GM15510 (cell line): ENCODE data around the gene SYT9.

Experiments
- POLR2A ChIP-seq: IDR thresholded peaks from 3 replicates; pipeline ENCODE4 v1.6.1; 2011; ENCODE audit warnings: borderline replicate concordance; ENCODE audit not compliant: insufficient read length; ENCODE audit errors: extremely low read depth

The SYT9 gene

GRCh38 chr11:7486781-7487140 is 235.1 kb downstream of the SYT9 start:
- TF ChIP-seq POLR2A = no peak

DNA sequence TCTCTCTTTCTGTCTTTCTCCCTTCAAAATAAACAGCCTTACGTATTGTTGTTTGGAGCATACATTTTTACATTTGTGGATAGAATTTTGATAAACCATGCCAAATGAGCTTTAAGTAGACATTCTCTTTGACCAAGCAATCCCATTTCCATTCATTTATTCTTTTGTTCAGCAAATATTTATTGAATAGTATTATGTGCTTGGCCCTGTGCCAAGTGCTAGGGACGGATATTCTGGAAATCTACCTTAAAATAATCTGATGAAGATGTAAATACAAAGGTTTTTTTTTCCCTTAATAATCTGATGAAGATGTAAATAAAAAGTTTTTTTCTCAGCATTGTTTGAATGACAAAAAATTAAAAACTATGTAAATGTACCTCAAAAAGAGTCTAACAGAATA is 235.7 kb downstream of the SYT9 start:
- no peak for TF ChIP-seq POLR2A

GRCh38 chr11:7488681-7489080 is 237.0 kb downstream of the SYT9 start:
- no peak for TF ChIP-seq POLR2A

GRCh38 chr11:7489376-7489775 is 237.7 kb downstream of the SYT9 start:
- no peak for TF ChIP-seq POLR2A

DNA sequence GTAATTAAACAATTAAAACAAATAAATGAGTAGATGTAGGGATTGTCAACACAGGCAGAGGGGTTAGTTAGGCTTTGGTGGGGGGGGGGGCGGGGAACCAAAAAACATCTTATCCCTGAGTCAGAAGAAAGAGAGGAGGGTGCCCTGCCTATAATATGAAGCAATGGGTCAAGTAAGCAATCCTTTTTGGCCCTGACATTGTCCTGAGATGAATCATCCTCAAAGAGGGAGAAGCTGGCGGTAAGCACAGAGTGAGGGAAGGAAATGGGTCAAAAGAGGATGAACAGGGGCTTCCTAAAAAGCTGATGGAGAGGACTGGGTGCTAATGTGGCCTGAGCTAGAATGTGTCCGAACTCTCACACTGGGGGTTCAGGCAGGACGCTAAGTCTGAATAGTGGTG is 238.3 kb downstream of the SYT9 start:
- no peak for TF ChIP-seq POLR2A

DNA sequence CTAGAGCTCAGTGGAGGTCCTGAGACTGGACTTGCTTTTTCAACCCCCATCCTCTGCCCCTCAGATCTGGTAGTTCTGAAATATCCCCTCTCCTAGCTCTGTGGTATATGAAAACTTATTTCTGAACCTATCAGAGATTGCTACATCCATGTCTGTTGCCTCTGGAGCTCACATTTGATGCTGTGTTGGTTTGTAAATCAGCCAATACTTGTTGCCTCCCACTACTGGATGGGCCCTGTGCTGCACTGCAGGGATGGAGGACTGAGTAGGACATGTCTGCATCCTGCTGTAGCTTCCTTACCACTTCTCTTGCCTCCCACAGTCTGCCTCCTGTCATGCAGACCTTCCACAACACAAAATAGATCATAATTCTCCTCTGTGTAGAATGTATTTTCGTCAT is 238.8 kb downstream of the SYT9 start:
- no peak for TF ChIP-seq POLR2A

DNA sequence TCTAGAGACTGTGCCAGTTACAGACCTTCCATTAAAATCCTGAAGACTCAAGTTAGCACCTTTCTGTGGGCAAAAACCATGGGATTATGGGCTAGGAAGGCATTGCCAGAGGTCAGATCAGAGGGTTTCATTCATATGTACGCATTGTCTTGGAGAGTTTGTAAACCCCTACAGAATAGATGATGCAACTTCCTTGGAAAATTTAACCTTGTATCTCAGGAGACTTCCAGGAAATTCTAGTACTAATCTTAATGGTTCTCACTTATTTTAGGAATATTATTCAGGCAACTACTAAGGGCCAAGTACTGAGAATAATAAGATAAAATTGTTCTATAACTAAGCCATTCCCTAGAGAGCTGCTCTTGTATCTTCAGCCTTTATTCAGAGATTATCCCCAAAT is 240.5 kb downstream of the SYT9 start:
- TF ChIP-seq POLR2A = no peak

- TF ChIP-seq POLR2A = no peak
Observed at GRCh38 chr11:7493670-7494069, 242.0 kb downstream of the SYT9 start.

DNA sequence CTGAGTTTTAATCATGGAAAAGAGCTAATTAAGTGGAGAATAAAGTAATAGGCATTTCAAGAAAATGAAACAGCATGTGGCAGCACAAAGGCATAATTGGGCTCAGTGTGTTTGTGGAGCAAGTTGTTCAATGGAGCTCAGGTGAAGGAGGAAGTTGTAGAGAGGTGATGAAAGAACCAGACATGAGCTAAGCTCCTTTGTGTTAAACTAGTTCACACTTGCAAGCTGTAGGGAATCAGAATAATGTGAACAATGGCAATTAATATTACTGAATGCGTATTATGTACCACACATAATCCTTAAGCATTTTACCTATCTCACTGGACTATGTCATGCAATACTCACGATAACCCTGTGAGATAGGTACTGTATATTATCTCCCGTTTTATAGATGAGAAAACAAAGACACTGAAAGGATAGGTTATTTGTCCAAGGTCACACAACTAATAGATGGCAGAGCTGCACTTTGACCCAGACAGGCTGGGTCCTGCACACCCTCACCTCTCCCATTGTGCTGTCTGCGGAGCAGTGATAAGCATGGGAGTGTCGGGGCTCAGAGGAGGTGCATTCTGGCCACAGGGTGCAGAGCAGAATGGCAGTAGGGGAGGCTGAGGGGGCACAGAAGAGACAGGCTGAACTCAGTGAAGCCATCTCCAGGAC is 242.5 kb downstream of the SYT9 start:
- TF ChIP-seq POLR2A = no peak

- no peak for TF ChIP-seq POLR2A
Observed at GRCh38 chr11:7495882-7496551, 244.3 kb downstream of the SYT9 start.

GRCh38 chr11:7498193-7498592 is 246.5 kb downstream of the SYT9 start:
- TF ChIP-seq POLR2A = no peak

DNA sequence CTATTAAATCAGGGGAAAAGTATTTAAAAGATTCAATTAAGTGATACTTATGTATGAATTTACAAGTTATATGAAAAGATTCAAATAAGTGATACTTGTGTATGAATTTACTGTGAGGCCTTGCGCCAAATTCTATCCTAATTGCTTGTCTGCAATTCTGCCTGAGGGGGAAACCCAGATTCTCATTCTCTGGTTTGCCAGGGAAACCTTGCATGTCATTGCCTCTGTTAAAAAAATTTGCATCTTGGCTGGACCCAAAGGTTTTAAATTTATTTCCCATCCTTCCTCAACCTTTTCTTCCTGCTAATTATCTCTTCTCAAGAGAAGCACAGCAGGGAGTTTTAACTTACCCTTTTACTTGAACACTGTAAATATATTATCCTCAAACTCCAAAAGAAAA is 247.4 kb downstream of the SYT9 start:
- no peak for TF ChIP-seq POLR2A

DNA sequence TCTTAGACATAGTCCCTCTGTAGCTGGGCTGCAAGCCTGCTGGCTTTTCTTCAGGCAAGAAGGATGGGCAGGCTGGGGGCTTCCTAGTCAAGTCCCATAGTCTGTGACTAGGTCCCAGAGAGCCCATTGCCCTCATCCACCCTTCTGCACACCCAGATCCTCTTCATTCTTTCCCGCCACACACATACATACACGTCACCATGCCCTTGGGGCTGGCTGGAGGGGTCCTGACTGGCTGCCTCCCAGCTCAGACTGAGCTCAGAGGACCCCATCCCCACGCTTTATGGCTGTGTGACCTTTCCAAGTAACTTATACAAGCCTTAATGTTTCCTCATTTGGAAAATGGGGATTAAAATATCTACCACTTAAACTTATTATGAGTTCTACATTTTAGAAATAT is 248.5 kb downstream of the SYT9 start:
- TF ChIP-seq POLR2A = no peak

DNA sequence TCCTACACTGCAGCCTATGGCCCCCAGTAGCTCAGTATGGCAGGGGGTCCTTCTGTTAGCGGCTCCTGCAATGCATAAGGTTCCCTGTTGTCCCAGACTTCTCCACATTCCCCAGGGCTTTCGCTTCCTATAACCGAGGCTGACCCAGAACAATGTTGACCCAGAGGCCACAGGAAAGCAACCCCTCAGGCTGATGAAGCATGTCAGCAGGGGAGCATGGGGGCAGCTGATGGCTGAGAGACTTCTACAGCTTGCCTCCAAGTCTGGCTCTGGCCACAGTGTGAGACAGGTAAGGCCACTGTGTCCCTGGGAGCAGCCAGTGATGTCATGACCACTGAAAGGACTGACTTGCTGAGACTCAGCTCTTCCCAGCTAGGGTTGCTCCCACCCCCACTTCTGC is 249.5 kb downstream of the SYT9 start:
- no peak for TF ChIP-seq POLR2A

GRCh38 chr11:7501894-7502293 is 250.2 kb downstream of the SYT9 start:
- no peak for TF ChIP-seq POLR2A

DNA sequence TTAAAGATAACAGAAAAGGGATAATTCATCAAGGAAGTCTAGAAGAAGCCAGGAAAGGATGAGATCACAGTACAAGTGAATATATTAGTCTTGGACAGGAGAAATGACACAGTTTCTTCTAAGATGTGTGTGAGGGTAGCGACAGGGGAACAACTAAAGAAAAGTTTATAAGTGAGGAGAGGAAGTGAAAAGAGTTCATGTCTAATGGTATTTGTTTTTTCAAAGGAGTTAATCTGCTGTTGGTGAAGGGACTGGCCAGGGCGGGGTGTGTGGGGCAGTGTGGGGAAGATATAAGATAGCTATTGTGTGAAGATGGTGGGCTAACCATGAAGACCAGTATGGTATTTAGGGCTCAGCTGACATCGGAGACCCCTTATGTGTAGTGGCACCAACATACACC is 254.5 kb downstream of the SYT9 start:
- TF ChIP-seq POLR2A = no peak

- no peak for TF ChIP-seq POLR2A
Observed at GRCh38 chr11:7508087-7508486, 256.4 kb downstream of the SYT9 start.

- TF ChIP-seq POLR2A = no peak
Observed at GRCh38 chr11:7509966-7510365, 258.3 kb downstream of the SYT9 start.

DNA sequence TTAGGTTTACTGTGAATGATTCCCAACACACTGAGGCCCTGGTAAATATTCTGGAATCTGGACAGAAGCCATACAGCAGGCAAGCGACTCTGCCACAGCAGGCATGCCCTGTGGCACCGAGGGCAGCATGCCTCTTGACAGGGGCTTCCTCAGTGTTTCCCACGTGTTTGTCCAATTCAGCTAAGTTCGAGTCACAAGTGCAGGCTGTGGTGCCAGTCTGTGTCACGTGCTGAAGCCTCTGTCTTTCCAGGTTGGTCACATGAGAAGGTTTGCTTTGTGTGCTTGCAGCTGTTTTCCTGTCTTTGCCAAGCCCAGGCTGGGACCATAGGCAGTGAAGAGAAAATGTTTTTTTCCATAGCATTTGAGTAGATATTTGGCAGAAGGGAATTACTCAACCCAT is 259.7 kb downstream of the SYT9 start:
- no peak for TF ChIP-seq POLR2A
